HG03159 (cell line): Measurements from ENCODE around the gene MYOG.

Experiments
- ATAC-seq: cut with Tn5 transposase; IDR thresholded peaks from one replicate; pipeline ENCODE4 v1.9.1; 2021; ENCODE audit warnings: mild to moderate bottlenecking, moderate library complexity; ENCODE audit not compliant: unreplicated experiment

The MYOG gene

GRCh38 chr1:203072911-203073310, 12.9 kb downstream of the MYOG start:
- no peak for ATAC-seq

- ATAC-seq, result no peak
These were observed 13.7 kb downstream of the MYOG start for GRCh38 chr1:203072002-203072602.

GRCh38 chr1:203069030-203069747, 16.6 kb downstream of the MYOG start:
- ATAC-seq, result no peak

GRCh38 chr1:203066965-203067364, 18.8 kb downstream of the MYOG start:
- ATAC-seq, result no peak

- no peak for ATAC-seq
These were observed 19.8 kb downstream of the MYOG start for GRCh38 chr1:203065986-203066385.

DNA sequence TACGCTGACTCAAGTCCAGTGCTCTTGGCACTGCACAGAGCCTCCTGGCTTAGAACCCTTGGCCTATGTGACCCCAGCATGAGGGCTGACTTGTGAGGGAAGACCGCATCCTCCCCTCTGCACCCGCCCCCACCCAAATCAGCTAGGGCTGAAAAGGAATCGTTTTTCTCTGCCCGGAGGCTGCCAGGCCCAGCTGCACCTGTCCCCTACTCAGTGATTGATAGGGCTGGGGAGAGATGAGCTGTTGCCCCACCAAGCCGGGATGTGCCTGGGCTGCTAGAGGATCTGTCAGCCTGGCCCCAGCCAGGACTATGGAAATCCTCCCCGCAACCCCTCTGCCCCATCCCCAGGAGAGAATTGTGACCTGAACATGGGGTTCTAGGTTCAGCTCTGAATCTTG, 20.6 kb downstream of the MYOG start:
- no peak for ATAC-seq

GRCh38 chr1:203063287-203063686, 22.5 kb downstream of the MYOG start:
- ATAC-seq, result no peak

GRCh38 chr1:203060115-203060514, 25.7 kb downstream of the MYOG start:
- no peak for ATAC-seq

DNA sequence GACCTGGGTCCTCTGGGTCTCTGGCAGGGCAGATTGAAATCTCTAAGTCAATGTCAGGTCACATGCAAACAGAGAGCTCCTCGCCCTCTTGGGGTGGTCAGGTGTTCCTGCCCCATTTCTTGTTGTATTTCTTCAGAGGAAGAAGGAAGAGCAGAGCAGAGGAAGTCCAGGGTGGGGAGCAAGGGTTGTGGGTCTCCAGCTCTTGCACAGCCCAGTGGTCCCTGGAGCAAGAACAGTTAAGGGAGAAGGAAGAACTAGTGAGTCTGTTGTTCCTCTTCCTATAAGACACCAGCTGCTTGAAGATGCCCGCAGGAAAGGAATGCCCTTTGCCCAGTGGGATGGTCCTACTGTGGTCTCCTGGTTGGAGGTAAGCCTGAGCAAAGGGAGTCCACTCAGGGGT, 26.3 kb downstream of the MYOG start:
- ATAC-seq, result no peak

GRCh38 chr1:203058676-203058935, 27.2 kb downstream of the MYOG start:
- ATAC-seq, result no peak

- ATAC-seq, result no peak
These were observed 27.7 kb downstream of the MYOG start for GRCh38 chr1:203057911-203058675.

GRCh38 chr1:203056516-203056915, 29.3 kb downstream of the MYOG start:
- ATAC-seq, result no peak

DNA sequence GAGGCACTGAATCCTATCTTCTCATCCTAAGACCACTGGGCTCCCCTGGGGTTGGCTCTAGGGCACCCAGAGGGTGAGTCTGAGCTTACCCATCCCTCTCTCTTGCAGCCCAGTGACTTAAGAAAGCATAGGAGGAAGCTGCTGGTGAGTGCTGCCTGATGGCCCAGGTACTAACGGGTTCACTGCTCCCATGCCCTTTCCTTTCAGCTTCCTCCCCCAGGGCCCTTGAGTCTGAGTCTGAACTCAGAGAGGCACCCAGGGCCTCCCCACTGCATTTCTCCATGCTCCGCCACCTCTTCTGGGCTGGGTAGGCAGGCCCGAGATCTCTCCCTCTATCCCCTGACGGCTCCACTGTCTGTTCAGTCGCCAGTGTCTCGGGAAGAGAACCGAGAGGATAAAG, 29.8 kb downstream of the MYOG start:
- ATAC-seq, result no peak

- ATAC-seq, result no peak
These were observed 30.5 kb downstream of the MYOG start for GRCh38 chr1:203055161-203055799.

GRCh38 chr1:203054642-203055041, 31.2 kb downstream of the MYOG start:
- no peak for ATAC-seq

DNA sequence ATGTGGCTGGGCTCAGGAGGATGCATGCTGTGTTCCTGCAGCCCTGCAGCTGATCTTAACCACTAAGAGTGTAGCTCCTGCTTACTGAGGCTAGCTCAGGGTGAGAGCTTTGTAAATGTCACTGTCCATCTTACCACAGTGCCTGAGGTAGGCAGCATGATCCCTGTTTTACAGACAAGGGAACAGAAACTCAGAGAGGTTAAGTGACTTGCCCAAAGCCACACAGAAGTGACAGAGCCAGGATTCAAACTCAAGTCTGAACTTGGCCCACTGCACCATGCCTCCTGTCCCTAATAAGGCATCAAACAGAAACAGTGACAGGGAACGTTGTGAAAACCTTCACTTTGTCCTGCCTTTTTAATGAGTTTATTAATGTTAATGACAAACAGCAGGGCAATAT, 31.6 kb downstream of the MYOG start:
- ATAC-seq, result no peak

DNA sequence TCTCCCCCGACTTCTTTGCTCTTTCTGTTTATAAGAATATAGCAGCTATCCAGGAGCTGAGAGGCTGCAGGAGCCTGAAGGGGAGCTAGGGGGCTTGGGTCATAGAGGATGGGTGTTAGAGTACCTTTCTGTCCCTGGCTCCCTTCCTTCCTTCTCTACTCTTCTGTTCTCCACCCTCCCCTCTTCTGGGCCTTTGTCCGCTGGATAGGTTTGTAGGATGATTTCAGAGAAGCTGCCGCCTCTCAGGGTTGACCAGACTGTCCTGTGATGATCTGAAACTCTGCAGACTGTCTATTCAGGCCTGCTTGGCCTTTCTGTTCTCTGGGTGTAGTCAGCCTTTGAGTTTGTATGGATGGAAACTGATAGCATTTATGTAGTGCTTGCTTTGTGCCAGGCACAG, 33.2 kb downstream of the MYOG start:
- ATAC-seq, result no peak

- ATAC-seq, result no peak
These were observed 33.9 kb downstream of the MYOG start for GRCh38 chr1:203051841-203052324.

DNA sequence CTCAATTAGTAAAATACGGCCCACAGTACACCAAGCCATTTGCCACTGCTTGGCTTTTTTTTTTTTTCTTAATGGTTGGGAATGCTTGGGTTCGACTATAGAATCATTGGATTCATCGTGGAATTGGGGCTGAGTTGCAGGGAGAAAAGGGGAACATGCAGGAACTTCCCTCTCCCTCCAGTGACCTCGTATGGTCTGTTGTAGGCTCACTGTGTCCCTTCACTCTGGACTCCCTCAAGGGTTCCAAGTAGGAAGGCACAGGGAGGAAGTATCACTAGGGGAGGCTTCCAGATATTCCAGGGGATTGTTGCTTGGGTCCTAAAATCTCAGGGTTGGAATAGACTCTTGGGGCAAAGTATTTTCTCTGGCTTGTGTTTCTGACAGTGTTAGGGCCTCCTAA, 35.0 kb downstream of the MYOG start:
- no peak for ATAC-seq

- ATAC-seq, result no peak
These were observed 36.1 kb downstream of the MYOG start for GRCh38 chr1:203049576-203050180.

GRCh38 chr1:203049077-203049476, 36.7 kb downstream of the MYOG start:
- ATAC-seq, result no peak
